ACC112 (cell line): ENCODE measurements around the gene CACNA2D1.

Source experiments
- H2AFZ ChIP-seq: fragments of 200-600 bp; sonication (generic); one replicate; pipeline ENCODE4 v1.6.0; 2017; ENCODE audit warnings: antibody characterized with exemption, low read length; ENCODE audit not compliant: unreplicated experiment
- H3K27ac ChIP-seq: fragments of 200-600 bp; sonication (generic); 2 replicates; pipeline ENCODE4 v1.5.1; 2014; ENCODE audit warnings: low read depth, mild to moderate bottlenecking, antibody characterized with exemption, low read length, moderate library complexity
- H3K27me3 ChIP-seq: fragments of 200-600 bp; sonication (generic); 2 replicates; pipeline ENCODE4 v1.6.1; 2014; ENCODE audit warnings: mild to moderate bottlenecking, antibody characterized with exemption, low read length, moderate library complexity, mixed read lengths; ENCODE audit not compliant: insufficient read depth
- H3K36me3 ChIP-seq: fragments of 200-600 bp; sonication (generic); 2 replicates; pipeline ENCODE4 v1.6.1; 2016; ENCODE audit warnings: mild to moderate bottlenecking, antibody characterized with exemption, low read length, moderate library complexity, mixed read lengths; ENCODE audit not compliant: insufficient read depth
- H3K4me1 ChIP-seq: fragments of 200-600 bp; sonication (generic); one replicate; pipeline ENCODE4 v1.6.1; 2016; ENCODE audit warnings: low read length, mixed read lengths; ENCODE audit not compliant: insufficient read depth, unreplicated experiment, control insufficient read depth
- H3K4me3 ChIP-seq: fragments of 200-600 bp; sonication (generic); 2 replicates; pipeline ENCODE4 v1.5.1; 2014; ENCODE audit warnings: mild to moderate bottlenecking, low read depth, low read length
- H3K79me2 ChIP-seq: fragments of 200-600 bp; sonication (generic); one replicate; pipeline ENCODE4 v1.6.0; 2016; ENCODE audit warnings: low read length; ENCODE audit not compliant: control insufficient read depth, unreplicated experiment, insufficient read depth

Gene CACNA2D1

DNA sequence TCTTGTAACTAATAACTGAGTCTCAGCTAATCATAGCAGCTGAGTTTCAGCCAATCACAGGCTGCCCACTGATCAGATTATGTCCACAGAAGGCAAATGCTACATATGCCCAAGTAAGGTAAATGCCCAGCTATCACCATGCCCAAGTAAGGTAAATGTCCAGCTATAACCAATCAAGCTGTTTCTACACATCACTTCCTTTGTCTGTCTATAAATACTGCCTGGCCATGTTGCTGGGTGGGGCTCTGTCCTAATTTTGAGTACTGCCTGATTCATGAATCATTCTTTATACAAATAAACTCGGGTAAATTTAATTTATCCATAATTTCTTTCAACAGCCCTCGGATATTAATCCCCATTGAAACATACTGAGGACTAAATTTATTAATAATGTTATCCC lies 312.4 kb downstream of the CACNA2D1 start:
- H3K36me3 ChIP-seq: no peaks in the 10 kb centered on the region
- no peaks in the 10 kb centered on the region for H3K27me3 ChIP-seq
- H3K27ac ChIP-seq: no peak overlapping the region
- no peak overlapping the region for H3K4me3 ChIP-seq
- peaks cover 3% of the 10 kb centered on the region for H3K4me1 ChIP-seq
- no peak overlapping the region for H2AFZ ChIP-seq
- no peaks in the 10 kb centered on the region for H3K79me2 ChIP-seq

DNA sequence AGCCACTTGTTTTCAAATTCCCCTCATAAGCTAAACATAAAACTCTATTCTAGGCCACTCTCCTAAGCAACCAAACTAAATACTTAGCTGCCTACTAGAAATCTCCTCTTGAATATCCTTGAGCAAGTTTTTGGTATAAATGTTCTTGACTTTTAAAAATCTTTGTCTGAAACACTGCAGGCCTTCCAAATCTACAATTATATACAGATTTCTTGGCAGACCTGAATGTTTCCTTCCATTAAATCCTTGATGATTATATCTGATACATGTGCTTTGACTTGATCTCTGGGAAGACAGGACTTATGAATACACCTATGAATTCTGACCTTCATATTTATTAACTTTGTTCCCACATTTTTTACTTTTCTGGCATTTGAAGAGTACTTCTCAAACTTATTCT lies 314.5 kb downstream of the CACNA2D1 start:
- Histone ChIP-seq H3K36me3 (peaks cover 11% of the 10 kb centered on the region; the same call in 1 of the 2 replicates), H3K4me1 (peaks cover 3% of the 10 kb centered on the region), H3K27ac (no peak overlapping the region), H3K4me3 (no peak overlapping the region), H2AFZ (no peak overlapping the region), H3K79me2 (no peaks in the 10 kb centered on the region), H3K27me3 (no peaks in the 10 kb centered on the region)

DNA sequence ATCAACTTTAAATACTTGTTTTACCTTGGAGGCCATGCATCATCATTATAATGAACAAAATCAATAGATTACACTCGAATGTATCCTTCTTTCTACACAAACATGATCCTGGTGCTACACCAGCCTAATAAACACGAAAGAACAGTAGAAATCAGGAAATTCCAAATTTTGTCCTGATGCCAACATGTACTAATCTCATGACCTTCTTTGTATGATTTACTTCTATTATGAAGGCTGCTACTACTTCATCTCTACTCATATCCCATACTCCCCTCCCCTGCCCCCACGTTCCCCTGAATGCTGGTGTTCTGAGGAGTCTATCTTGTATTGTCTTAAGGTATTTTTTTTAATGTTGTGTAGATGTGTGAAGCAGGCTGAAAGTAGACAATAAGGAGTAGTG lies 315.0 kb downstream of the CACNA2D1 start:
- H3K79me2 ChIP-seq: no peaks in the 10 kb centered on the region
- H3K4me3 ChIP-seq: no peak overlapping the region
- H2AFZ ChIP-seq: no peak overlapping the region

DNA sequence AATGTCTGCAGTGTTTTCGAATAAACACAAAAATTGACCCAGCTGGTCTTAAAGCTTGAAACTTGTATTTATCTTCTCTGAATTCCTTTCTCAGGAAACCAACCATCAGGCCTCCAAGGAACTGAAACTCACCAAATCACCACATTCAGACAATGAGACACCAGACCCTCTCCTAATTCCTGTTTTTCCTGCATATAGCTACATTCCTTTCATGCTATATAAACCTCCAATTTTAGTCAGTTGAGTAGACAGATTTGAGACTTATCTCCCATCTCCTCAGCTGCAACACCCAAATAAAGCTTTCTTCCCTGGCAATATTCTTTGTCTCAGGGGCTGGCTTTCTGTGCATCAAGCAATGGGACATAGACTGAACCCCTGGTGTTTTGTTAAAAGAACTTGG lies 317.0 kb downstream of the CACNA2D1 start:
- Histone ChIP-seq H3K79me2 (no peaks in the 10 kb centered on the region), H3K36me3 (peaks cover 12% of the 10 kb centered on the region; the same call in 1 of the 2 replicates), H3K4me1 (peaks cover 3% of the 10 kb centered on the region), H3K4me3 (no peak overlapping the region), H3K27me3 (no peaks in the 10 kb centered on the region), H2AFZ (no peak overlapping the region), H3K27ac (no peak overlapping the region)

More for the DNA sequence above, 315.0 kb downstream of the CACNA2D1 start:
- peaks cover 3% of the 10 kb centered on the region for H3K4me1 ChIP-seq
- no peak overlapping the region for H3K27ac ChIP-seq
- no peaks in the 10 kb centered on the region for H3K27me3 ChIP-seq
- peaks cover 12% of the 10 kb centered on the region; the same call in 1 of the 2 replicates for H3K36me3 ChIP-seq

DNA sequence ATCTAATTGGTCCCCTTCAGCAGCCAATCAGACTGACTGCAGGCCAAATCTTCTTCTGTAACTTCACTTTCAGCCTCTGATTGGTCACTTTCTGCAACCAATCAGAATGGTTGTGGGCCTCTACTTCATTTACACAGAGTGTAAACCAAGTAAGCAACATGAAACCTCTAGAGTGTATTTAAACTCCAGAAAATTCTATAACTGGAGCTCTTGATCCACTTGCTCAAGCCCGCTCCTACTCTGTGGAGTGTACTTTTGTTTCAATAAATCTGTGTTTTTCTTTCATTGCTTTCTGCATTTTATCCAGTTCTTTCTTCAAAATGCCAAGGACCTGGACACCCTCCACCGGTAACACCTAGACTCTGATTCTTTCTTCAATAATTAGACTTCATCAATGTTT lies 319.1 kb downstream of the CACNA2D1 start:
- no peak overlapping the region for H2AFZ ChIP-seq
- peaks cover 12% of the 10 kb centered on the region; the same call in 1 of the 2 replicates for H3K36me3 ChIP-seq
- H3K4me1 ChIP-seq: no peaks in the 10 kb centered on the region
- H3K27ac ChIP-seq: no peak overlapping the region
- no peak overlapping the region for H3K4me3 ChIP-seq
- no peaks in the 10 kb centered on the region for H3K27me3 ChIP-seq
- no peaks in the 10 kb centered on the region for H3K79me2 ChIP-seq

DNA sequence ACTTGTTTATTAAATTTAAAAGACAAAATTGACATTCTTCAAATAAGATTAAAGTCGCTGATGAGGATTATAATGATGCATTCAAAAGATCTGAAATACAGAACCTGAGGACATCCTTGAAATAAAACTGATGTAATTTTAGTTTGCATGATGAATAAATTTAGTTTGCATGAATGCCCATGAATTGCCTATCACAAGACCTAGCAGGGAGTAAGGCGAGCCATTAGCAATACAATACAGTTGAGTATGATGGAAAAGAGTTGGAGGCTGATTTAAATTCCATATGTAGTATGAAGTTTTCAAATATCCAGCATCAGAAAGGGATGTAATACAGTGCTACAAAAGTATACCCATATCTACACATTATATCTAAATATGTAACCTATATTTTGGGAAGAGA lies 321.3 kb downstream of the CACNA2D1 start:
- Histone ChIP-seq H3K27ac (no peak overlapping the region), H2AFZ (no peak overlapping the region), H3K27me3 (no peaks in the 10 kb centered on the region), H3K4me3 (no peak overlapping the region), H3K79me2 (no peaks in the 10 kb centered on the region), H3K36me3 (peaks cover 12% of the 10 kb centered on the region; the same call in 1 of the 2 replicates), H3K4me1 (no peaks in the 10 kb centered on the region)

DNA sequence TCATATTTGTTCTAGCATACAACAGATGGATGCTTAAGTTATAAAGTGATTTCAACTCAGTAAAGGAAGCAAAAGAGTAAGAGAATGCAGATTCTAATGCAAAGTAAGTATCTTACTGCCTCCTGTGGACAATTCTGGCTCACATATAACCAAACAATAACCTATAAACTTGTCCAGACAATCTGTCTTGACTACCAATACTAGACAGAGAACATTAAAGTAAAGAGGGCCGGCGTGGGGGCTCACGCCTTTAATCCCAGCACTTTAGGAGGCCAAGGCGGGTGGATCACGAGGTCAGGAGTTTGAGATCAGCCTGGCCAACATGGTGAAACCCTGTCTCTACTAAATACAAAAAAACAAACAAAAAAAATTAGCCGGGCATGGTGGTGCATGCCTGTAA lies 329.3 kb downstream of the CACNA2D1 start:
- Histone ChIP-seq H3K36me3 (no peaks in the 10 kb centered on the region), H3K4me3 (no peak overlapping the region), H3K27me3 (no peaks in the 10 kb centered on the region), H3K27ac (no peak overlapping the region), H2AFZ (no peak overlapping the region), H3K4me1 (peaks cover 7% of the 10 kb centered on the region), H3K79me2 (no peaks in the 10 kb centered on the region)

DNA sequence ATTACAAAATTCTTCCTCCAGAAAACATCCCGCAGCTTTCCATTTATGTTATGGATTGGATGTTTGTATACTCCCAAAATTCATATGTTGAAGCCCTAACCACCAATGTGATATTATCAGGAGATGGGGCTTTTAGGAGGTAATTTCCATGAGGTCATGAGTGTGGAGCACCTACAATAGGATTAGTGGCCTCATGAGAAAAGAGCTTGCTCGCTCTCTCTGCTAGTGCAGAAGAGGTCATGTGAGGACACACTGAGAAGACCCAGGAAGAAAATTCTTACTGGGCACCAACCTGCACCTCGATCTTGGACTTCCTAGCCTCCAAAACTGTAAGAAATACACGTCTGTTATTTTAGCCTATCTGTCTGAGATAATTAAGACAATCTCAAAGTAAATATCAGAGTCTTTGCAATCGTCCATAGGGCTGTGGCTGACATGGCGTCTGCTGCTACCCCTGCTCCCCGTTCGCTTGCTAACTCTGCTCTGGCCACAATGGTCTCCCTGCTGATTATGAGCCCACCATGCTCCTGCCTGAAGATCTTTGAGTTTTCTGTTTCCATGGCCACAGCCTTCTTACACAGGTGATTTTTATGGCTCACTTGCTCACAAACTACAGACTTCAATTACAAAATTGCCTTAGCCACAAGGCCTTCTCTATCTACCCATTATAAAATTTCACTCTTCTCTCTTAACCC lies 333.3 kb downstream of the CACNA2D1 start:
- H3K4me1 ChIP-seq: peaks cover 23% of the 10 kb centered on the region
- H3K36me3 ChIP-seq: no peaks in the 10 kb centered on the region
- H3K4me3 ChIP-seq: no peak overlapping the region
- H3K27me3 ChIP-seq: no peaks in the 10 kb centered on the region
- no peaks in the 10 kb centered on the region for H3K79me2 ChIP-seq
- H3K27ac ChIP-seq: peak overlapping the region; percentile 86
- no peak overlapping the region for H2AFZ ChIP-seq

DNA sequence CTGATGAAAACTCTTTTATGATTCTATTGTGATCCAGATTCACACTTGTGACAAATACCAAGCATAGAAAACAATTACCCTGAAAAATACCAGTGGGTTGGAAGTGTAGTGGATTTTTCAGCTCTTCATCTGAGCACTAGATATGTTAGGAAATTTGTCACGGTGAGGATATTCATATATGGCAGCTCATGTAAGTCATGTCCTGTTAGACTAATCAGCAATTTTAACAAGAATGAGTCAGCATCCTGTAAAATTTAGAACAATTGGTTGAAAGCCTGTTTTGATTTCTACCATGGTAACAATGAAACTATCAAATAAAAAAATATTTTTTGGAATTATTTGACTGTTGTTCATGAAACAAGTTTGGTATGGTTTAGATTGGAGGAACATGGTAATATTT lies 334.3 kb downstream of the CACNA2D1 start:
- peaks cover 23% of the 10 kb centered on the region for H3K4me1 ChIP-seq
- H3K27me3 ChIP-seq: no peaks in the 10 kb centered on the region
- H2AFZ ChIP-seq: no peak overlapping the region
- no peak overlapping the region; the same call in 1 of the 2 replicates for H3K4me3 ChIP-seq
- no peaks in the 10 kb centered on the region for H3K36me3 ChIP-seq
- peak overlapping the region; percentile 86 for H3K27ac ChIP-seq
- H3K79me2 ChIP-seq: no peaks in the 10 kb centered on the region

DNA sequence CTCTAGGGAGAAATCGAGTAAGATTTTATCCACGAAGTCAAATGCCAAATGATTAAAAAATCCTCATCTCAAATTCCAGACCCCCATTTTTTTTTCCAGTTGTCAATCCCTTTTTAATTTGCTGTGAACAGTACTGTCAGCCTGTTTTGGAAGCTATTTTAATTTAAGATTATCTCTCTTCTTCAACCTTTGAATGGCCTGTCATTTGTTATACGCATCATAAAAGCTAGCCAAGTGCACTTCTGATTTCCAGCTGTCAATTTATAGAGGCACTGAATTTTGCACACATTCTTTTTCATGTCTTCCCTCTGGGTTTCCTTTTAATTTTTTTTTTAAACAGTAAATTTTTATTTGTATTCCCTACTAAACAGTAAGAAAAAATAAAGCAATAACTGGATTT lies 337.4 kb downstream of the CACNA2D1 start:
- no peak overlapping the region for H2AFZ ChIP-seq
- no peaks in the 10 kb centered on the region for H3K79me2 ChIP-seq
- H3K4me1 ChIP-seq: peaks cover 23% of the 10 kb centered on the region
- no peaks in the 10 kb centered on the region for H3K27me3 ChIP-seq
- no peak overlapping the region for H3K4me3 ChIP-seq
- no peaks in the 10 kb centered on the region for H3K36me3 ChIP-seq
- H3K27ac ChIP-seq: peak overlapping the region; percentile 82

DNA sequence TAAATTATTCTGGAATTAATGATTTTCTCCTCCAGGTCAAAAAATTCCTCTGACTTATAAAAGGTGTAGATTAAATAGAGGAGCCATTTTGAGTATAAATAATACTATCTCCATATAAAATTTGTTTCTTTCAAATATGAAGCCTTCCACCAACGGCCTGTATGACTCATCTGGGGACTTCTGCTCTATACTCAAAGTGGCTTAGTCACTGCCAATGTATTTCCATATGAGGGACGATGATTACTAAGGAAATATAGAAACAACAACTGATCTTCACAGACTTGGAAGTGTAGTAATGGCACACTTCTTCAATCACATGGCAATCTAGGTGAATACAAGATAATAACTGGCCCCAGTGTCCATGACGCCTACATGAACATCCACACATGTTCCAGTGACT lies 338.1 kb downstream of the CACNA2D1 start:
- Histone ChIP-seq H3K4me1 (peaks cover 23% of the 10 kb centered on the region), H3K79me2 (no peaks in the 10 kb centered on the region), H3K4me3 (no peak overlapping the region; the same call in 1 of the 2 replicates), H3K27ac (peak overlapping the region; percentile 82), H2AFZ (peak overlapping the region; percentile 70), H3K27me3 (no peaks in the 10 kb centered on the region), H3K36me3 (no peaks in the 10 kb centered on the region)
